ENCODE data around the gene CFAP61. TPM values are rescaled to one million over a fixed set of nuclear protein-coding genes. Genes with fewer than 3 reads are reported as not detected.

The CFAP61 gene
- total RNA-seq, 4 donors from 2014 or later, result 0.34 to 1.6 (median 1.1) TPM

DNA sequence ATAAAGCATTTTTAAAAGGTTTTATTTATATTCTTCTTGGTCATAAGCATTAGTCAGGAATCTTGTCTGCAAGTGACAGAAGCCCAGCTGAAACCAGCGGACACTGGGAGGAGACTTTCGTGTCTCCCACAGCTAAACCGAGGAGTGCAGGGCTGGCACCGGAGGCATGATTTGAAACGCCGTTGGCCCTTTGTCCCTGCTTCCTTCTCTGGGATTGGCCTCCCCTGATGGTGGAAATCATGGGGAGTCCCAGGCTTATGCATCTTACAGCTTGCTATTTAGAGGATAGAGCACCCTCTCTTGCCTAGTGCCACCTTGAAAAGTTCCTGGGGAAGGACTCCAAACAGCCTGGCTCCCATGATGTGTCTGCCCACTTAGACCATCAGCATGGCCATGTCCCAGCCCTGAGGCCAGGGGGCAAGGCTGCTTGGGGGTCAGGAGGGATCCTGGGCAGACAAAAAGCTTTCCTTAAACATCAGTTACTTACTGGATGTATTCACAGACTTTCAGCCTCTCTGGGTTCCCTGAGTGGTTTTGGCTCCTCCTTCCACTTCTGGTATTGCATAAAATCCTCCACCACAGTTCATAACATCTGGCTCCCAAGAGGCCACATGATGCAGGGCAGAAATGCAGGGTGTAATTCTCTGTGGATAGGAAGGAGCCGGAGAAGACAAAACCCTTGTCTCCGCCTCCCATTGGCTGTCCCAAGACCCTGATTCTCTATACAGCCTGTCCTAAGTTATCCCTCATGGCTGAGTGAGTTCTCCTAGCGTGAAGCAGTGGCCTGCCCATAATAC lies 266.2 kb downstream of the CFAP61 start:
- no peak for TF ChIP-seq POLR2A (IDR thresholded peaks at IDR 0.05)
- TF ChIP-seq, protein P1, sequence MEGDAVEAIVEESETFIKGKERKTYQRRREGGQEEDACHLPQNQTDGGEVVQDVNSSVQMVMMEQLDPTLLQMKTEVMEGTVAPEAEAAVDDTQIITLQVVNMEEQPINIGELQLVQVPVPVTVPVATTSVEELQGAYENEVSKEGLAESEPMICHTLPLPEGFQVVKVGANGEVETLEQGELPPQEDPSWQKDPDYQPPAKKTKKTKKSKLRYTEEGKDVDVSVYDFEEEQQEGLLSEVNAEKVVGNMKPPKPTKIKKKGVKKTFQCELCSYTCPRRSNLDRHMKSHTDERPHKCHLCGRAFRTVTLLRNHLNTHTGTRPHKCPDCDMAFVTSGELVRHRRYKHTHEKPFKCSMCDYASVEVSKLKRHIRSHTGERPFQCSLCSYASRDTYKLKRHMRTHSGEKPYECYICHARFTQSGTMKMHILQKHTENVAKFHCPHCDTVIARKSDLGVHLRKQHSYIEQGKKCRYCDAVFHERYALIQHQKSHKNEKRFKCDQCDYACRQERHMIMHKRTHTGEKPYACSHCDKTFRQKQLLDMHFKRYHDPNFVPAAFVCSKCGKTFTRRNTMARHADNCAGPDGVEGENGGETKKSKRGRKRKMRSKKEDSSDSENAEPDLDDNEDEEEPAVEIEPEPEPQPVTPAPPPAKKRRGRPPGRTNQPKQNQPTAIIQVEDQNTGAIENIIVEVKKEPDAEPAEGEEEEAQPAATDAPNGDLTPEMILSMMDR (IDR thresholded peaks at IDR 0.05), result no peak
- H3K27ac ChIP-seq, result no peak overlapping the region
- no peak overlapping the region for H3K4me3 ChIP-seq (replicated peaks in 1 of 3)
- WGBS, 2 donors, result 82 to 83% methylated on average over 9 of the region's 9 CpGs
- no peaks in the 10 kb centered on the region for H3K36me3 ChIP-seq
- no peak for DNase-seq
- no peaks in the 10 kb centered on the region for H3K4me1 ChIP-seq
- intact Hi-C loops (cut with DNase I), result no loop called here
- H3K9me3 ChIP-seq, result no peaks in the 10 kb centered on the region
- no peaks in the 10 kb centered on the region for H3K27me3 ChIP-seq

DNA sequence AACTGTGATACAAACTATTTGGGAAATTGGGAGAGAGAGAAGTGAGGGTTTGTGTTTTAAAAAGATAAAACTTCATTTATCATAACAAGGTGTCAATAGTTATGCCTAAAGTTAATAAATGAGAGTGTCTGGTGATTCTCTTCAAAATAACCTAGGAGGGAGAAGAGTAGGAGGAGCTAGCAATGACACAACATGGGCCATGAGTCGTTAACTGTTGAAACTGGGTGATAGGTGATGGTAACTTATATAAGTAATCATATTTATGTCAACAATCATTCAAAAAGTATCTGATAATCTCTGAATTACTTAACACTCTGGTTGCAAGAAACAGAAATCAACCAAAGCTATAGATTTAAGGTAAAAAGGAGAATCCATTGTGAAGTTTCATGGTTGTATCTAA lies 268.8 kb downstream of the CFAP61 start:
- H3K4me3 ChIP-seq (replicated peaks in 1 of 3), result no peak overlapping the region
- no peaks in the 10 kb centered on the region for H3K36me3 ChIP-seq
- H3K27me3 ChIP-seq, result no peaks in the 10 kb centered on the region
- intact Hi-C loops (cut with DNase I), result no loop called here
- no peak for DNase-seq
- H3K4me1 ChIP-seq, result no peaks in the 10 kb centered on the region
- H3K9me3 ChIP-seq, result no peaks in the 10 kb centered on the region
- WGBS, 2 donors, result 83 to 89% methylated on average over 1 of the region's 1 CpG
- H3K27ac ChIP-seq, result no peak overlapping the region
- TF ChIP-seq POLR2A (IDR thresholded peaks at IDR 0.05), result no peak
- TF ChIP-seq, protein P1 (IDR thresholded peaks at IDR 0.05), result no peak

DNA sequence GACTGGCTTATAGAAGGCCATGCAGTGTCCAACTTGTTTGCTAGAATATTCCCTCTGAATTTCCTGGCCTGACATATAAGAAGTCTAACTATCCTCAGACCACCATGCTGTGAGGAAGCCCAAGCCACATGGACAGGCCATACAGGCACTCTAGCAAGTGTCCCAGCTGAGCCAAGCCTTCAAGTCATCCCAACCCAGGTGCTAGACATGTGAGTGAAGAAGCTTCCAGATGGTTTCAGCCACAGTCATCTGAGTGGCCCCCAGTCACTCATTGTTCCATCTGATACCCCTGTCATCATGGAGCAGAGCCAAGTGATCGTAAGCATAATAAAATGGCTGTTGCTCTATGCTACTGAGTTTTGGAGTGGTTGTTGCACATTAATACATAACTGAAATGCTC lies 269.6 kb downstream of the CFAP61 start:
- no peaks in the 10 kb centered on the region for H3K4me1 ChIP-seq
- no peaks in the 10 kb centered on the region for H3K9me3 ChIP-seq
- no peaks in the 10 kb centered on the region for H3K36me3 ChIP-seq
- TF ChIP-seq, protein P1 (IDR thresholded peaks at IDR 0.05), result no peak
- no peaks in the 10 kb centered on the region for H3K27me3 ChIP-seq
- H3K27ac ChIP-seq, result no peak overlapping the region
- whole genome bisulfite sequencing, 2 donors, result 100% methylated on average over 1 of the region's 1 CpG
- no peak for DNase-seq
- no peak overlapping the region for H3K4me3 ChIP-seq (replicated peaks in 1 of 3)
- intact Hi-C loops (cut with DNase I), result no loop called here

DNA sequence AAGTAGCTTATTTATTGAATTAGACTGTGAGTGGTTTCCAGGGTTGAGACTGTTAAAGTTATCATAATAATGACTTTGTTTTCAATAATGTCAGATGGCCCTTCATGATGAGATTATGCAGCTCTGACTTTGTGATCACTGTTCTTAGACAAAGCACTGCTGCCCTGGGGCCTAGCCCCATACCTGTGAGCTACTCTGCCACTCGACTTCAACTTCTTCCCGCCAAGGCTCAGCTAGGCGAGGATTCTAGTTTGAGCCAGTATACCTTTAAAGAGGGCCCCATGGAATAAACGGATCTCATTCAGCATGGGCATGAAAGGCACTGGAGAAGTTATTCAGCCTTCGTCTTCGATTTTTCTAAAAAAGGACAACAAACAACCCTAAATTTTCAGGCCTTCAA lies 270.6 kb downstream of the CFAP61 start:
- Histone ChIP-seq H3K9me3 (no peaks in the 10 kb centered on the region), H3K27me3 (no peaks in the 10 kb centered on the region), H3K27ac (no peak overlapping the region), H3K36me3 (no peaks in the 10 kb centered on the region), H3K4me3 (replicated peaks in 1 of 3) (no peak overlapping the region), H3K4me1 (no peaks in the 10 kb centered on the region)
- TF ChIP-seq POLR2A (IDR thresholded peaks at IDR 0.05), result no peak
- TF ChIP-seq, protein P1 (IDR thresholded peaks at IDR 0.05), result no peak
- intact Hi-C loops (cut with DNase I), result no loop called here
- WGBS, 2 donors, result 59 to 78% methylated on average over 6 of the region's 6 CpGs
- DNase-seq, result no peak

DNA sequence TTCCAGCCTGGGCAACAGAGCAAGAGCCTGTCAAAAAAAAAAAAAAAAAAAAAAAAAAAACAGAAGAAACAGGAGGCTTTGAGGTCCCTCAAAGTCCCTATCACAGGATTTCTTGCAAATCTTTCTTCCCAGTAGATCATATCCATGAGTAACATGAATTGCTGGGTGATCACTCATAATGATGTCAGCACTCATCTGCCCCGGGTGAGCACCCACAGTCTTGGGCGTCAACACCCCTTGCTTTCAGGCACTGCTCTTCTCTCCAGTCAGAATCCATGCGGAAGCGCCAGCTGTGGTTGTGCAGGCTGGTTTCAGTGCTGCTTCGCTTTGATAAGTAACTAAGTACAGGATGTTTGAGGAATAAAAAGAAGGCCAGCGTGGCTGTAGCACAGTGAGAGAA lies 275.4 kb downstream of the CFAP61 start:
- DNase-seq, result no peak
- Histone ChIP-seq H3K27ac (no peak overlapping the region), H3K36me3 (no peaks in the 10 kb centered on the region), H3K27me3 (no peaks in the 10 kb centered on the region), H3K9me3 (no peaks in the 10 kb centered on the region), H3K4me3 (replicated peaks in 1 of 3) (no peak overlapping the region), H3K4me1 (no peaks in the 10 kb centered on the region)
- 86 to 95% methylated on average over 6 of the region's 6 CpGs for WGBS, 2 donors
- intact Hi-C loops (cut with DNase I), result no loop called here
- TF ChIP-seq, protein P1 (IDR thresholded peaks at IDR 0.05), result no peak
- TF ChIP-seq POLR2A (IDR thresholded peaks at IDR 0.05), result no peak

All from thyroid gland (tissue), 4 donors.